HepG2 (cell line): ENCODE measurements around the gene AUH. TPM values are rescaled to one million over a fixed set of nuclear protein-coding genes. Genes with fewer than 3 reads are reported as not detected.
A peak's percentile ranks its signal among the peaks of the same experiment; 100 is the strongest.

Source experiments
- CEBPZ ChIP-seq: IDR thresholded peaks from 2 replicates; pipeline ENCODE4 v1.6.1; 2012; ENCODE audit warnings: low read length, improper control_type of control experiment
- DR1 ChIP-seq: sonication (generic); formaldehyde crosslinking; IDR thresholded peaks from 2 replicates; pipeline ENCODE4 v1.8.0; 2021; ENCODE audit warnings: mild to moderate bottlenecking, missing genetic modification reagents, inconsistent platforms
- E2F1 ChIP-seq: sonication (generic); formaldehyde crosslinking; IDR thresholded peaks from 2 replicates; pipeline ENCODE4 v1.5.0; 2020; ENCODE audit warnings: missing genetic modification reagents
- HES4 ChIP-seq: sonication (generic); formaldehyde crosslinking; IDR thresholded peaks from 2 replicates; pipeline ENCODE4 v1.9.0; 2021; ENCODE audit warnings: mild to moderate bottlenecking, missing genetic modification reagents, borderline replicate concordance
- HNRNPLL ChIP-seq: fragments of 200-400 bp; formaldehyde crosslinking; IDR thresholded peaks from 2 replicates; pipeline ENCODE4 v1.6.1; 2017; ENCODE audit warnings: mild to moderate bottlenecking, low read depth, low read length; ENCODE audit not compliant: poor library complexity, severe bottlenecking
- ISL2 ChIP-seq: sonication (generic); formaldehyde crosslinking; IDR thresholded peaks from 2 replicates; pipeline ENCODE4 v1.5.0; 2020; ENCODE audit warnings: missing genetic modification reagents
- MED13 ChIP-seq: sonication (generic); formaldehyde crosslinking; IDR thresholded peaks from 2 replicates; pipeline ENCODE4 v1.5.0; 2020; ENCODE audit warnings: missing genetic modification reagents
- MEIS2 ChIP-seq: sonication (generic); formaldehyde crosslinking; IDR thresholded peaks from 2 replicates; pipeline ENCODE4 v1.9.0; 2021; ENCODE audit warnings: mild to moderate bottlenecking, missing genetic modification reagents
- NFKBIZ ChIP-seq: IDR thresholded peaks from 2 replicates; pipeline ENCODE4 v1.6.1; 2018; ENCODE audit warnings: missing genetic modification reagents, missing compliant biosample characterization
- POLR2AphosphoS5 ChIP-seq: IDR thresholded peaks from 2 replicates; pipeline ENCODE4 v1.6.1; 2012; ENCODE audit warnings: low read depth, low read length
- SRF ChIP-seq: IDR thresholded peaks from 2 replicates; pipeline ENCODE4 v1.6.1; 2011; ENCODE audit warnings: mild to moderate bottlenecking, low read depth, low read length, moderate library complexity
- SRSF4 ChIP-seq: fragments of 200-400 bp; formaldehyde crosslinking; IDR thresholded peaks from one replicate; pipeline ENCODE4 v1.6.1; 2018; ENCODE audit warnings: mild to moderate bottlenecking, low read depth, low read length, moderate library complexity; ENCODE audit not compliant: poor library complexity, severe bottlenecking
- TFDP1 ChIP-seq: IDR thresholded peaks from 2 replicates; pipeline ENCODE4 v1.6.1; 2016; ENCODE audit warnings: missing compliant biosample characterization, missing genetic modification reagents, borderline replicate concordance
- THAP7 ChIP-seq: sonication (generic); formaldehyde crosslinking; IDR thresholded peaks from 2 replicates; pipeline ENCODE4 v1.8.1; 2023; ENCODE audit warnings: mild to moderate bottlenecking, missing genetic modification reagents
- TSC22D2 ChIP-seq: sonication (generic); formaldehyde crosslinking; IDR thresholded peaks from 2 replicates; pipeline ENCODE4 v1.5.1; 2020; ENCODE audit warnings: missing genetic modification reagents, mild to moderate bottlenecking, borderline replicate concordance
- ZBTB7B ChIP-seq: sonication (generic); formaldehyde crosslinking; IDR thresholded peaks from 2 replicates; pipeline ENCODE4 v1.4.0; 2020; ENCODE audit warnings: missing genetic modification reagents
- ZNF18 ChIP-seq: sonication (generic); formaldehyde crosslinking; IDR thresholded peaks from 2 replicates; pipeline ENCODE4 v1.8.0; 2022; ENCODE audit warnings: mild to moderate bottlenecking, missing genetic modification reagents; ENCODE audit not compliant: insufficient replicate concordance
- ZZZ3 ChIP-seq: sonication (generic); formaldehyde crosslinking; IDR thresholded peaks from 2 replicates; pipeline ENCODE4 v1.4.0; 2020; ENCODE audit warnings: missing genetic modification reagents, mild to moderate bottlenecking, borderline replicate concordance
- polyA plus RNA-seq, 8 experiments: library from polyadenylated mRNA; depleted of rRNA in 3 of 8; stranded (reverse) in 7 of 8; unstranded in 1 of 8; fragments of >200 nt; fragmentation: Illumina TruSeq in 4 of 8; extraction: Trizol in 4 of 8; gene quantifications; 2 replicates each; pipeline versions ENCODE4 v1.2.1 to v1.2.3, GENCODE V29; 2011 to 2016; ENCODE audit warnings: low read depth in 4 of 8, missing spikeins in 1 of 8, mixed read lengths in 1 of 8; ENCODE audit not compliant: insufficient read depth in 1 of 8
- total RNA-seq, 5 experiments: library from RNA; depleted of rRNA; stranded (reverse); fragments of >200 nt; fragmentation: Illumina TruSeq; extraction: Trizol; gene quantifications; 2 replicates each; pipeline ENCODE4 v1.2.3, GENCODE V29; 2016; ENCODE audit warnings: low read depth in 1 of 5

AUH gene
- total and polyA plus RNA-seq, 2 of the 13 experiments (the other 11 are each of a cell fraction or from before 2014, with no cell fraction given), result 25.8 to 31.9 TPM

- TF ChIP-seq HNRNPLL (no peak), NFKBIZ (0 out of 2 replicates have a peak, but pooled peaks have one; percentile 24), SRSF4 (no peak), MEIS2 (peak; percentile 45; the same call in 1 of the 2 replicates), THAP7 (no peak; the same call in none of the 2 replicates), ZNF18 (no peak), SRF (no peak), POLR2AphosphoS5 (peak; percentile 41), ZBTB7B (CRISPR knock-in tag) (peak; percentile 38; the same call in 1 of the 2 replicates), MED13 (CRISPR knock-in tag) (no peak), TSC22D2 (0 out of 2 replicates have a peak, but pooled peaks have one; percentile 56), E2F1 (no peak), ISL2 (CRISPR knock-in tag) (no peak), TFDP1 (CRISPR knock-in tag) (peak; percentile 19; the same call in 1 of the 2 replicates), DR1 (CRISPR knock-in tag) (no peak), HES4 (CRISPR knock-in tag) (0 out of 2 replicates have a peak, but pooled peaks have one; percentile 54), CEBPZ (no peak), ZZZ3 (CRISPR knock-in tag) (no peak)
These were observed 168.5 kb downstream of the AUH start (continued) for GRCh38 chr9:91193087-91193657.
